Measurements from ENCODE around the gene CARM1.

DNA sequence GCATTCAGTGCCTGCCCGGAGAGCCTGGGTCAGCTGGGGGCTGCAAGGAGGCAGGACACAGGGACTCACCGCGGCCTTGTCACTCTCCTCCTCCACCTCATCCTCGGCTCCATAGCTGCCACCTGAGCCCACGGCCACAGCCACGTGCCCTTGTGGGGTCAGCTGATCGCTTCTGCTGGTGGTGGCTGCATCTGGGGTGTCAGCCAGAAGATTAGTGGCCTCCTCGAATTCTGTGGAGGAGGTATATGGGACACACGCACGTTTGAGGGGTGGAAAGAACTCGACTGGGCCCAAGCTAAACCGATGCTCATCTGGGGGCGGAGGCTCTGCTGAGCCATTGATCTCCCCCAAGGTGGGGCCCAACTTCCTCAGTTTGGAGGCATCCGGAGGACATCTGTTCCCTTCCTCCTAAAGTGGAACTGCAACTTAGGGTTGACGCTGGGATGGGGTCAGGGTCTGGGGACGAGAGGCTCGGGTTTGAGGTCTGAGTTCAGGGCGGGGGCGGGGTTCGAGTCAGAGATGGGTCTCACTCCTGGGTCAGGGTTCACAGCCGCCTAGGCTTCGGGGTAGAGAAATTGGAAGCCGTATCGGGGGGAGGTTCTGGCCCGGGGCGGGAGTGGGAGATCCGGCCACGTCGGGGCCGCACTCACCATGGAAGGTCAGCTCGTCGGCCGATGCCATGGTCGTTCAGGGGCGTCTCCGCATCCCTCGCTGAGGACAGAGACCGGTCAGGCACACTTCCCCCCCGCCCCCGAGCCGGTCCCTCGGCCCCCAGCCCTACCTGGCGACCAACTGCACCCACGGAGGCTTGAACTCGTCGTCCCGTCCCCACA is 56.6 kb downstream of the CARM1 start:
- TF ChIP-seq, protein P1, sequence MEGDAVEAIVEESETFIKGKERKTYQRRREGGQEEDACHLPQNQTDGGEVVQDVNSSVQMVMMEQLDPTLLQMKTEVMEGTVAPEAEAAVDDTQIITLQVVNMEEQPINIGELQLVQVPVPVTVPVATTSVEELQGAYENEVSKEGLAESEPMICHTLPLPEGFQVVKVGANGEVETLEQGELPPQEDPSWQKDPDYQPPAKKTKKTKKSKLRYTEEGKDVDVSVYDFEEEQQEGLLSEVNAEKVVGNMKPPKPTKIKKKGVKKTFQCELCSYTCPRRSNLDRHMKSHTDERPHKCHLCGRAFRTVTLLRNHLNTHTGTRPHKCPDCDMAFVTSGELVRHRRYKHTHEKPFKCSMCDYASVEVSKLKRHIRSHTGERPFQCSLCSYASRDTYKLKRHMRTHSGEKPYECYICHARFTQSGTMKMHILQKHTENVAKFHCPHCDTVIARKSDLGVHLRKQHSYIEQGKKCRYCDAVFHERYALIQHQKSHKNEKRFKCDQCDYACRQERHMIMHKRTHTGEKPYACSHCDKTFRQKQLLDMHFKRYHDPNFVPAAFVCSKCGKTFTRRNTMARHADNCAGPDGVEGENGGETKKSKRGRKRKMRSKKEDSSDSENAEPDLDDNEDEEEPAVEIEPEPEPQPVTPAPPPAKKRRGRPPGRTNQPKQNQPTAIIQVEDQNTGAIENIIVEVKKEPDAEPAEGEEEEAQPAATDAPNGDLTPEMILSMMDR (IDR thresholded peaks at IDR 0.05; ENCODE audit: insufficient read depth, low read length, poor library complexity, severe bottlenecking) = no peak
- no peak for TF ChIP-seq EZH2phosphoT487 (conservative IDR thresholded peaks at IDR 0.05; ENCODE audit: low read length)

All from SU-DHL-6 (cell line).